Renal cortical epithelial cell (primary cell): ENCODE results near the gene MIER2. TPM values are rescaled to one million over a fixed set of nuclear protein-coding genes. Genes with fewer than 3 reads are reported as not detected.
"Not testable (repeated sequence)": the region's sequence is repeated elsewhere in the genome, so short reads cannot be mapped to it uniquely, and the experiment has no call there.

Experiments
- DNase-seq: peaks from one replicate; pipeline ENCODE4 v3.0.0-alpha.2; 2011; ENCODE audit warnings: low read depth
- total RNA-seq: library from RNA; depleted of rRNA; stranded (reverse); fragments of >200 nt; gene quantifications from 2 replicates; pipeline ENCODE4 v1.2.3, GENCODE V29; 2014

The MIER2 gene, protein sequence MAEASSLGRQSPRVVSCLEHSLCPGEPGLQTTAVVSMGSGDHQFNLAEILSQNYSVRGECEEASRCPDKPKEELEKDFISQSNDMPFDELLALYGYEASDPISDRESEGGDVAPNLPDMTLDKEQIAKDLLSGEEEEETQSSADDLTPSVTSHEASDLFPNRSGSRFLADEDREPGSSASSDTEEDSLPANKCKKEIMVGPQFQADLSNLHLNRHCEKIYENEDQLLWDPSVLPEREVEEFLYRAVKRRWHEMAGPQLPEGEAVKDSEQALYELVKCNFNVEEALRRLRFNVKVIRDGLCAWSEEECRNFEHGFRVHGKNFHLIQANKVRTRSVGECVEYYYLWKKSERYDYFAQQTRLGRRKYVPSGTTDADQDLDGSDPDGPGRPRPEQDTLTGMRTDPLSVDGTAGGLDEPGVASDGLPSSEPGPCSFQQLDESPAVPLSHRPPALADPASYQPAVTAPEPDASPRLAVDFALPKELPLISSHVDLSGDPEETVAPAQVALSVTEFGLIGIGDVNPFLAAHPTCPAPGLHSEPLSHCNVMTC
- total RNA-seq = 14.4 and 18.1 TPM in 2 replicates

DNA sequence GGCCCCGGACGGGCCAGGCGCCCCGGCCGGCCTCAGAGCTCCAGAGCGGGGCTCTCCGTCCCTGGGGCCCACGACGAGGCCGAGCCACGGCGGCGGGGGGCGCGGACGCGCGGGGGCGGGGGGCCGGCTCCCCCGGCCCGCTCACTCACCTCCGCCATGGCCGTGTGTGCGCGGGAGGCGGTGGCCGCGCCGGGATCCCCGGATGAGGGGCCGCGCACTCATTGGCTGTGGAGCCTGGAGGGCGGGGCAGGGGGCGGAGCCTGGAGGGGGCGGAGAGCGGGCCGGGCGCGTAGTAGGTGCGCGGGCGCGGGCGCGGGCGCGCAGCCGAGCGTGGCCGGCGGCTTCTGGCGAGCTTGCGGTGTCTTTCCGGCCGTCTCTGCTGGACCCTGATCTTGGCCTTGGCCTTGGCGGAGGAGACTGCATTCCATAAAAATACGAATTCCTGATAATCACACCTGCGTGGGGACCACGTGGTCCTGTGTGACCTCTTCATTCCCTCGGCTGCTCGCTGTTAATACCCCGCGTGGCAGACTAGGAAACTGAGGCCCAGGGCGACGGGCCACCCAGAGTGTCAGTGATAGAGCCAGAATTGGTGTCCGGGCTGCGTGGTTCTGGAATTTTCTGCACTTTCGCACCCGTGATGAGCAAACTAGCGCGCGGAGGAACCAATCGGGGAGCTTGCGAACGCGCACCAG is at the start of gene MIER2:
Gene MIER2, minus strand, starts transcription at position 172 of the 695 bp plus-strand sequence. Its CDS starts 14 bp downstream, at position 158.
- DNase-seq = peak; percentile 10

DNA sequence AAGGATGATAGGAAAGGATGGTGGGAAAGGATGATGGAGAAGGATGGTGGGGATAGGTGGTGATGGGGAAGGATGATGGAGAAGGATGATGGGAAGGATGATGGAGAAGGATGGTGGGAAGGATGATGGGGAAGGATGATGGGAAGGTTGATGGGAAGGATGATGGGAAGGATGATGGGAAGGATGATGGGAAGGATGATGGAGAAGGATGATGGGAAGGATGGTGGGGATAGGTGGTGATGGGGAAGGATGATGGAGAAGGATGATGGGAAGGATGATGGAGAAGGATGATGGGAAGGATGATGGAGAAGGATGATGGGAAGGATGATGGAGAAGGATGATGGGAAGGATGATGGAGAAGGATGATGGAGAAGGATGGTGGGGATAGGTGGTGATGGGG is 49.0 kb upstream of the MIER2 start:
- DNase-seq = not testable (repeated sequence)

- no peak for DNase-seq
Measured at GRCh38 chr19:392375-392970, 47.9 kb upstream of the MIER2 start.

DNA sequence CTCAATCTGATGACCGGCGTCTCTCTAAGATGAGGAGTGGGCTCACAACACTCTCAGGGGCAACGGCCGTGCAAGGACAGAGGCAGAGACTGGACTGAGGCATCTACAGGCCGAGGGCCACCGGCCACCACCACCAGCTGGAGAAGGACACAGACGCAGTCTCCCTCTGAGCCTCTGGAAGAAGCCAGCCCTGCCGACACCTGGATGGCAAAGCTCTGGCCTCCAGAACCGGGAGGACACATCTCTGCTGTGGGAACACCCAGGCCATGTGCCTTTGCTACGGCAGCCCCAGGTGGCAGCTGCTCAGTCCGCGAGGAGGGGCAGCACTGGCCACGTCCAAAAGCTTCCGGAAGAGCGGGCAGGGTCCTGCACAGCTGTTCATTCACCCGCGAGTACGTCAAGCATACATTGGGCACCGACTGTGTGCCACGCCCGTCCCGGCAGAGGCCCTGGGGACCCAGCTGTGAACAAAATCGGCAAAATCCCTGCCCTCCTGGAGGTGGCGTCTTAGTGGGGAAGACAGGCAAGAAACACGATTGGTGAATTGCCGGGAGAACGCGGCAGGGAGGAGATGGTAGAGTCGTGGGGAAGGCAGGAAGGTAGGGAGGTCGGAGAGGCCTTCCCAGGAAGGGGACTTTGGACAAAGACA is 47.3 kb upstream of the MIER2 start:
- no peak for DNase-seq

DNA sequence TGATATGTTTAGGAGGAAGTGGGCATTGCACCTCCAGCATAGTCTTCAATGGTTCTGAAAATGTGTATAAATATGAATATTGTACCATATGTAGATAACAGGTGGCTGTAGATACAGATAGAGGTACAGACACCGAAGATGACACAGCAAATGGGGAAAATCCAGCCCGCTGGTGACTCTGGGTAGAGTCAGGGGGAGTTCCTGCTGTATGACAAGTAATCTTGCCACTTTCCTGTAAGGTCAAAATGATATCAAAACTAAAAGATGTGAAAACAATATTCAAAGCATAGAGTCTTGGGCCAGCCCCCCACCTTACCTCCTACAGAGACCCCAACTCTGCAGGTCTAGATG is 46.6 kb upstream of the MIER2 start:
- DNase-seq = no peak

DNA sequence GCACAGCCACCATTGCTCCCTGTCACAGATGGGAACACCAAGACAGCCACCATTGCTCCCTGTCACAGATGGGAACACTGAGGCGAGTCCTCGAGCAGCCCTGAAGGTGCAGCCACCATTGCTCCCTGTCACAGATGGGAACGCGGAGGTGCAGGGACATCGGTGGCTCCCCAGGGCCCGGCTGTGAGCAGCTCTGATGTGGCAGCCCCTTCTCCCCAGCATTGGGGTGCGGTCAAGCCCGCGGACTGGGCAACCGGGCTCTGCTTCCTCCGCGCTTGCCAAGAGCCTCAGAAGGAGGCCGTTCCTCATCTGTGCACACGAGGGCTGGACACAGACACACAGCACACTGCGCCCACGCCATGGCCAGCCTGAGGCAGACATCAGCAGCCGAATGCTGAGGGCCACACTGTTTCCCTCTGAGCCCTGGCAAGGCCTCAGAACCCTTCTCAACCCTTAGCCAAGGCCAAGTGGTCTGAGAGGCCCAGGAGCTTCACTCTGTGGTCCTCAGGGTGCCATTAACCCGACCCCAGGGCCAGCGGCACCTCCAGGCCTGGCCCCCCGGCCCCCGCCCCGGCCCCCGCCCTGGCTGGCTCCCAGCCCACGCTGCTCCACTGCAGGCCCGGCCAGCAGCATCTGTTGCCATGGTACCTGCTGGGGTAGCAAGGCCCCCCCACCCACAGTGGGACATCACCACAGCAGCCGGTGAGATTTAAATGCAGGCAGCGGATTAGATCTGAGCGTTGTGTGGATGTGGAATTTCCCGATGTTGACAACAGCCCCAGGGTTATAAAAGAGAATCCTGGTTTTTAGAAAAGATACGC is 46.0 kb upstream of the MIER2 start:
- no peak for DNase-seq

DNA sequence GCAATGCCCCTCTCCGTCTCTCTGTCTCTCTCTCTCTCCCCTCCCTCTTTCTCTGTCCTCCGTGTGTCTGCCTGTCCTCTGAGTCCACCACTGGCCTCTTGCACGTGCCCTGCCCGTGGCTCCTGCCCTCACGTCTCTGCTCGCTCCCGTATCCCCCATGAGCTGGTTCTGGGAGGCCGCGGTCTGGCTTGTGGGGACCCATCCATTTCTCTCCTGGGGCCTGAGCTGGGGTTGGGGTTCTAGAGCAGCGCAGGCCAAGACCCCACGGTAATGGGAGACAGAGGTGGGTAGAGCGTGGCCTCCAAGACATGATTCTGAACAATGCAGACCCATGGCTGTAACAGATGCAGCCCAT is 45.3 kb upstream of the MIER2 start:
- no peak for DNase-seq

DNA sequence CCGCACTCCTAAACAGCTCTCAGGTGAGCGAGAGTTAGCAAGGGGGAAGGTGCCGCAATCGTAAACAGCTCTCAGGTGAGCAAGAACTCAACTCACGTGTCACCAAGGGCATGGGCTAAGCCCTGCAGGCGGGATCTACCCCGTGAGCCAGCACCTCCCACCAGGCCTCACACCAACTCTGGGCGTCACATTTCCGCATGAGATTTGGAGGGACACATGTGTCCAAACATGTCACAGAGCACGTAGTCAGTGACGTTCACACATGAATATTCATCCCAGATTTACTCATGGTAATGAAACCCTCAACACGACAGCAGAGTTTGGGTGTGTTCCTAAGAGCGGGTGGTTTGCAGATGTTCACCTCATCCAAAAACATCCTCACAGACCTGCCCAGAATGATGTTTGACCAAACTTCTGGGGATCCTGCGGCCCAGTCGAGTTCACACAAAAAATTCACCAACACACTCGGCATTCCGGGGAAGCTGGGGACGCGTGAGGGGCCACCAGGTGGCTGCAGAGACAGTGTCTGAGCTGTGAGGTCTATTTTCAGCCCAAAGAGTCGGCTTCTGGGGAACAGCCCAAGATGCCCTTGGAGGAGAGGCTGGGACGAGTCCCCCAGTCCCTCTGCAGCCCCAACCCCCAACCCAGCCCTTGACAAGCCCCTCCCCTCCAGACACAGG is 44.8 kb upstream of the MIER2 start:
- DNase-seq = no peak

DNA sequence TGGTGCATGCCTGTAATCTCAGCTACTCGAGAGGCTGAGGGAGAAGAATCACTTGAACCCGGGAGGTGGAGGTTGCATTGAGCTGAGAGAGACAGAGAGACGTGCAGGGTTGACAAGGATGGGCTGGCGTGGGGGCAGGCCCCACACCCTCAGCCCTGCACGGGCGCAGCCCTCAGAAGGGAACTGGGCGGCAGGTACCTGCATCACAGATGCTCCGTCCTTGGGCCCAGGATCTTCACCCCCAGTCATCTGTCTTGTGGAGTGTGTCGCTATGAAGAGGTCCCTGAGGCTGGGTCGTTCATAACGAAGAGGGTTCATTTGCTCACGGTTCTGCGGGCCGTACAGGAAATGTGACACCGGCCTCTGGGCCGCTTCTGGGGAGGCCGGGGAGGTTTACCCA is 44.1 kb upstream of the MIER2 start:
- DNase-seq = no peak

GRCh38 chr19:387777-388176 is 43.2 kb upstream of the MIER2 start:
- no peak for DNase-seq

DNA sequence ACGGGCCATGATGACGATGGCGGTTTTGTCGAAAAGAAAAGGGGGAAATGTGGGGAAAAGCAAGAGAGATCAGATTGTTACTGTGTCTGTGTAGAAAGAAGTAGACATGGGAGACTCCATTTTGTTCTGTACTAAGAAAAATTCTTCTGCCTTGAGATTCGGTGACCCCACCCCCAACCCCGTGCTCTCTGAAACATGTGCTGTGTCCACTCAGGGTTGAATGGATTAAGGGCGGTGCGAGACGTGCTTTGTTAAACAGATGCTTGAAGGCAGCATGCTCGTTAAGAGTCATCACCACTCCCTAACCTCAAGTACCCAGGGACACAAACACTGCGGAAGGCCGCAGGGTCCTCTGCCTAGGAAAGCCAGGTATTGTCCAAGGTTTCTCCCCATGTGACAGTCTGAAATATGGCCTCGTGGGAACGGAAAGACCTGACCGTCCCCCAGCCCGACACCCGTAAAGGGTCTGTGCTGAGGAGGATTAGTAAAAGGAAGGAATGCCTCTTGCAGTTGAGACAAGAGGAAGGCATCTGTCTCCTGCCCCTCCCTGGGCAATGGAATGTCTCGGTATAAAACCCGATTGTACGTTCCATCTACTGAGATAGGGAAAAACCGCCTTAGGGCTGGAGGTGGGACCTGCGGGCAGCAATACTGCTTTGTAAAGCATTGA is 42.2 kb upstream of the MIER2 start:
- DNase-seq = not testable (repeated sequence)

GRCh38 chr19:386189-386588 is 41.6 kb upstream of the MIER2 start:
- not testable (repeated sequence) for DNase-seq

- no peak for DNase-seq
Measured at GRCh38 chr19:384799-385169, 40.2 kb upstream of the MIER2 start.

GRCh38 chr19:383922-384798 is 39.6 kb upstream of the MIER2 start:
- peak; percentile 18 for DNase-seq

- DNase-seq = no peak
Measured at GRCh38 chr19:383040-383439, 38.4 kb upstream of the MIER2 start.

GRCh38 chr19:382578-382977 is 38.0 kb upstream of the MIER2 start:
- peak; percentile 85 for DNase-seq

DNA sequence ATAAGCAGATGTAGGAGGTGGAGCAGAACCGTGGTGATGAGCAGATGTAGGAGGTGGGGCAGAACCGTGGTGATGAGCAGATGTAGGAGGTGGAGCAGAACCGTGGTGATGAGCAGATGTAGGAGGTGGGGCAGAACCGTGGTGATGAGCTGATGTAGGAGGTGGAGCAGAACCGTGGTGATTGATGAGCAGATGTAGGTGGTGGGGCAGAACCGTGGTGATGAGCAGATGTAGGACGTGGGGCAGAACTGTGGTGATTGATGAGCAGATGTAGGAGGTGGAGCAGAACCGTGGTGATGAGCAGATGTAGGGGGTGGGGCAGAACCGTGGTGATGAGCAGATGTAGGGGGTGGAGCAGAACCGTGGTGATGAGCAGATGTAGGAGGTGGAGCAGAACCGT is 37.3 kb upstream of the MIER2 start:
- not testable (repeated sequence) for DNase-seq

DNA sequence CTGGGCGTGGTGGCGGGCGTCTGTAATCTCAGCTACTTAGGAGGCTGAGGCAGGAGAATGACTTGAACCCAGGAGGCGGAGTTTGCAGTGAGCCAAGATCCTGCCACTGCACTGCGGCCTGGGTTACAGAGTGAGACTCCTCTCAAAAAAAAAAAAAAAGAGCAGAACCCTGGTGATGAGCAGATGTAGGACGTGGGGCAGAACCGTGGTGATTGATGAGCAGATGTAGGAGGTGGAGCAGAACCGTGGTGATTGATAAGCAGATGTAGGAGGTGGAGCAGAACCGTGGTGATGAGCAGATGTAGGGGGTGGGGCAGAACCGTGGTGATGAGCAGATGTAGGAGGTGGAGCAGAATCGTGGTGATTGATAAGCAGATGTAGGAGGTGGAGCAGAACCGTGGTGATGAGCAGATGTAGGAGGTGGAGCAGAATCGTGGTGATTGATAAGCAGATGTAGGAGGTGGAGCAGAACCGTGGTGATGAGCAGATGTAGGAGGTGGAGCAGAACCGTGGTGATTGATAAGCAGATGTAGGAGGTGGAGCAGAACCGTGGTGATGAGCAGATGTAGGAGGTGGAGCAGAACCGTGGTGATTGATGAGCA is 36.1 kb upstream of the MIER2 start:
- DNase-seq = not testable (repeated sequence)

- DNase-seq = no peak
Measured at GRCh38 chr19:379796-380195, 35.2 kb upstream of the MIER2 start.
